H1 (cell line): ENCODE measurements around the gene DEPP1. TPM values are rescaled to one million over a fixed set of nuclear protein-coding genes. Genes with fewer than 3 reads are reported as not detected.

Source experiments
- CTCF ChIA-PET: fragments of 300-600 bp; sonication (Branson Sonifier 250); formaldehyde crosslinking; loops from one replicate; lab custom pipeline; 2021; ENCODE audit not compliant: partially characterized antibody; lab: Charles Lee
- POLR2A ChIA-PET: fragments of 300-600 bp; sonication (Branson Sonifier 250); formaldehyde crosslinking; loops from one replicate; lab custom pipeline; 2021; ENCODE audit warnings: inconsistent platforms; ENCODE audit not compliant: partially characterized antibody; lab: Charles Lee
- DNase-seq, 2 experiments: peaks; one replicate each; pipeline versions ENCODE4 v3.0.0 to v3.0.0-alpha.2; 2010 to 2022; ENCODE audit warnings: low spot score in 2 of 2, low read depth in 1 of 2, mixed read lengths in 1 of 2
- FAIRE-seq: peaks from 2 replicates; lab custom pipeline; 2011; peaks lifted over from hg19 to GRCh38; lab: Jason Lieb, UNC
- H2AFZ ChIP-seq: 2 replicates; pipeline ENCODE4 v1.8.1; 2012; ENCODE audit warnings: low read length, inconsistent platforms
- H2AK5ac ChIP-seq: 2 replicates; pipeline ENCODE4 v1.6.1; 2013; ENCODE audit warnings: low read depth, low read length
- H2BK120ac ChIP-seq: replicated peaks from 2 replicates; pipeline ENCODE3; 2013; ENCODE audit warnings: low read depth, low read length, inconsistent platforms
- H2BK12ac ChIP-seq: 2 replicates; pipeline ENCODE4 v1.6.1; 2013; ENCODE audit warnings: low read depth, low read length
- H2BK15ac ChIP-seq: 2 replicates; pipeline ENCODE4 v1.6.1; 2013; ENCODE audit warnings: low read length
- H2BK20ac ChIP-seq: 2 replicates; pipeline ENCODE4 v1.6.1; 2013; ENCODE audit warnings: low read length
- H2BK5ac ChIP-seq: 2 replicates; pipeline ENCODE4 v1.6.1; 2013; ENCODE audit warnings: low read depth, low read length
- H3K14ac ChIP-seq: 2 replicates; pipeline ENCODE4 v1.6.1; 2013; ENCODE audit warnings: inconsistent platforms; ENCODE audit not compliant: insufficient read length
- H3K18ac ChIP-seq: 2 replicates; pipeline ENCODE4 v1.6.1; 2013; ENCODE audit warnings: low read length; ENCODE audit errors: extremely low read depth
- H3K23ac ChIP-seq: 2 replicates; pipeline ENCODE4 v1.6.1; 2013; ENCODE audit warnings: inconsistent platforms; ENCODE audit not compliant: insufficient read length
- H3K23me2 ChIP-seq: 2 replicates; pipeline ENCODE4 v1.6.1; 2013; ENCODE audit warnings: low read depth, low read length
- H3K27ac ChIP-seq: 2 replicates; pipeline ENCODE4 v1.6.1; 2011; ENCODE audit warnings: low read depth, low read length, inconsistent platforms
- H3K27me3 ChIP-seq, 4 experiments: replicated peaks in 1 of 4; 1 replicate in 1 of 4; 2 replicates in 3 of 4; pipeline versions ENCODE4 v1.6.1 to v1.8.1; 2011 to 2013; ENCODE audit warnings: low read length in 3 of 4, mild to moderate bottlenecking in 3 of 4, inconsistent platforms in 2 of 4, mixed read lengths in 2 of 4, moderate library complexity in 1 of 4; ENCODE audit not compliant: control insufficient read depth in 3 of 4, insufficient read depth in 3 of 4; ENCODE audit errors: extremely low read depth in 1 of 4
- H3K36me3 ChIP-seq, 4 experiments: 2 replicates each; pipeline versions ENCODE4 v1.6.1 to v1.8.1; 2011 to 2013; ENCODE audit warnings: mild to moderate bottlenecking in 4 of 4, low read length in 3 of 4, moderate library complexity in 2 of 4, control low read depth in 1 of 4, inconsistent platforms in 1 of 4; ENCODE audit not compliant: insufficient read depth in 4 of 4, control insufficient read depth in 2 of 4
- H3K4ac ChIP-seq: replicated peaks from 2 replicates; pipeline ENCODE3; 2013; ENCODE audit warnings: low read length, low read depth, mixed read lengths, inconsistent platforms; ENCODE audit not compliant: insufficient read length
- H3K4me1 ChIP-seq, 4 experiments: replicated peaks in 1 of 4; 1 replicate in 1 of 4; 2 replicates in 3 of 4; pipeline versions ENCODE4 v1.6.1 to v1.8.1; 2011 to 2013; ENCODE audit warnings: low read length in 3 of 4, inconsistent platforms in 2 of 4, mixed read lengths in 1 of 4; ENCODE audit not compliant: insufficient read depth in 4 of 4, control insufficient read depth in 3 of 4
- H3K4me2 ChIP-seq, 2 experiments: 2 replicates each; pipeline versions ENCODE4 v1.6.1 to v1.8.1; 2011 to 2013; ENCODE audit warnings: low read depth in 2 of 2, low read length in 2 of 2, control low read depth in 1 of 2, inconsistent platforms in 1 of 2, mild to moderate bottlenecking in 1 of 2; ENCODE audit not compliant: insufficient read depth in 1 of 2
- H3K4me3 ChIP-seq, 4 experiments: fragments of 200-600, 300-600 bp in 1 of 4; sonication (generic), shearing (Covaris generic), sonication (Bioruptor Twin) in 1 of 4; 2 replicates each; pipeline versions ENCODE4 v1.5.1 to v1.8.1; 2011 to 2016; ENCODE audit warnings: low read length in 4 of 4, low read depth in 3 of 4, control low read depth in 2 of 4, inconsistent platforms in 2 of 4, mild to moderate bottlenecking in 2 of 4, mixed read lengths in 1 of 4, moderate library complexity in 1 of 4; ENCODE audit not compliant: insufficient read depth in 2 of 4; ENCODE audit errors: extremely low read depth in 1 of 4
- H3K56ac ChIP-seq: replicated peaks from 2 replicates; pipeline ENCODE3; 2013; ENCODE audit warnings: low read depth, mild to moderate bottlenecking, mixed read lengths, low read length, inconsistent platforms; ENCODE audit not compliant: insufficient read length
- H3K79me1 ChIP-seq: 2 replicates; pipeline ENCODE4 v1.6.1; 2013; ENCODE audit warnings: low read depth, low read length, control low read depth
- H3K79me2 ChIP-seq, 2 experiments: 2 replicates each; pipeline versions ENCODE4 v1.6.1 to v1.8.1; 2012 to 2013; ENCODE audit warnings: low read length in 2 of 2, mild to moderate bottlenecking in 2 of 2, inconsistent platforms in 1 of 2; ENCODE audit not compliant: insufficient read depth in 2 of 2, control insufficient read depth in 1 of 2
- H3K9ac ChIP-seq, 4 experiments: replicated peaks in 1 of 4; 1 replicate in 1 of 4; 2 replicates in 3 of 4; pipeline versions ENCODE4 v1.6.1 to v1.8.1; 2011 to 2013; ENCODE audit warnings: low read depth in 3 of 4, low read length in 3 of 4, control low read depth in 2 of 4, mild to moderate bottlenecking in 2 of 4, moderate library complexity in 2 of 4, inconsistent platforms in 1 of 4; ENCODE audit errors: extremely low read depth in 1 of 4
- H3K9me3 ChIP-seq, 2 experiments: 2 replicates each; pipeline versions ENCODE4 v1.6.1 to v1.8.1; 2012 to 2013; ENCODE audit warnings: mild to moderate bottlenecking in 2 of 2, moderate library complexity in 2 of 2, control low read depth in 1 of 2, inconsistent platforms in 1 of 2, low read depth in 1 of 2, low read length in 1 of 2, mixed read lengths in 1 of 2; ENCODE audit not compliant: insufficient read depth in 2 of 2
- H4K20me1 ChIP-seq, 2 experiments: replicated peaks in 1 of 2; 2 replicates each; pipeline versions ENCODE3 to v1.8.1; 2011 to 2013; ENCODE audit warnings: inconsistent platforms in 2 of 2, low read length in 2 of 2, mild to moderate bottlenecking in 1 of 2; ENCODE audit not compliant: insufficient read depth in 2 of 2, control insufficient read depth in 1 of 2
- H4K5ac ChIP-seq: 2 replicates; pipeline ENCODE4 v1.6.1; 2013; ENCODE audit warnings: low read length, low read depth, mixed read lengths, inconsistent platforms; ENCODE audit not compliant: insufficient read length
- H4K8ac ChIP-seq: 2 replicates; pipeline ENCODE4 v1.8.0; 2013; ENCODE audit warnings: mild to moderate bottlenecking, moderate library complexity, low read length, inconsistent platforms; ENCODE audit not compliant: insufficient read depth; ENCODE audit errors: extremely low read depth
- H4K91ac ChIP-seq: replicated peaks from 2 replicates; pipeline ENCODE3; 2013; ENCODE audit warnings: low read length, mixed read lengths, inconsistent platforms; ENCODE audit not compliant: insufficient read length
- GTF2F1 ChIP-seq: IDR thresholded peaks from 2 replicates; pipeline ENCODE4 v1.6.1; 2012; ENCODE audit warnings: low read depth, low read length, improper control_type of control experiment, borderline replicate concordance
- KDM1A ChIP-seq: fragments of 200-600, 300-600 bp; sonication (generic); IDR thresholded peaks from 2 replicates; pipeline ENCODE4 v1.7.1; 2016; ENCODE audit warnings: mild to moderate bottlenecking, low read length, borderline replicate concordance
- WGBS, 2 experiments: shearing (Covaris generic) in 1 of 2; methylation state at CpG; one replicate each; pipeline versions ENCODE4 v1.1.6 to v1.1.7; 2013 to 2015; ENCODE audit warnings: low lambda C conversion rate in 2 of 2, mixed read lengths in 2 of 2, inconsistent platforms in 1 of 2, low coverage in 1 of 2, missing lambda C conversion rate in 1 of 2; ENCODE audit not compliant: insufficient replicate concordance in 2 of 2, insufficient coverage in 1 of 2, insufficient read length in 1 of 2; ENCODE audit errors: extremely low coverage in 1 of 2, missing lambda C conversion rate in 1 of 2; 5-methylcytosine and 5-hydroxymethylcytosine counted together
- polyA plus RNA-seq, 7 experiments: library from polyadenylated mRNA; depleted of rRNA in 3 of 7; stranded (reverse) in 5 of 7; unstranded in 2 of 7; fragments of >200 nt in 5 of 7; fragments of 200-250 nt in 2 of 7; gene quantifications; 1 replicate in 5 of 7; 2 replicates in 1 of 7; 4 replicates in 1 of 7; pipeline versions ENCODE4 v1.2.1 to v1.2.3, GENCODE V29; 2011 to 2013; ENCODE audit warnings: missing spikeins in 2 of 7, mixed read lengths in 2 of 7
- total RNA-seq: library from RNA; stranded (reverse); fragmentation: NEBNext Ultra II Directional; extraction: Animal tissue kit (Norgen Biotek cat#: 25700); gene quantifications from 2 replicates; pipeline ENCODE4 v1.2.1, GENCODE V29; 2021

The DEPP1 gene
- total and polyA plus RNA-seq, 2 of the 8 experiments (the other 6 are each of a cell fraction or from before 2014, with no cell fraction given): 0.67 to 4.5 TPM

GRCh38 chr10:44997105-44997748 lies 18.6 kb upstream of the DEPP1 start:
- Histone ChIP-seq H3K27me3 (peaks cover 0 to 4% (median 4%) of the 10 kb centered on the region in 4 experiments; a peak in 6 of 7 replicates), H3K79me1 (no peaks in the 10 kb centered on the region; the same call in 1 of the 2 replicates), H3K4me2 (no peak overlapping the region), H3K56ac (no peak overlapping the region), H4K91ac (no peak overlapping the region), H3K23ac (no peak overlapping the region), H2BK120ac (no peak overlapping the region), H3K79me2 (peaks cover 0 to 11% of the 10 kb centered on the region in 2 experiments; a peak in 3 of 4 replicates), H2AFZ (no peak overlapping the region), H2AK5ac (no peak overlapping the region), H3K23me2 (peaks cover 5% of the 10 kb centered on the region), H2BK5ac (no peak overlapping the region), H3K27ac (no peak overlapping the region), H3K36me3 (no peaks in the 10 kb centered on the region; a peak in 1 of 8 replicates), H2BK20ac (no peak overlapping the region), H3K18ac (no peak overlapping the region), H4K5ac (no peak overlapping the region), H3K4me3 (no peak overlapping the region), H4K8ac (no peak overlapping the region), H2BK15ac (no peak overlapping the region), H3K4me1 (peaks cover 2 to 14% (median 6%) of the 10 kb centered on the region in 4 experiments; a peak in 4 of 7 replicates)
- no peak for DNase-seq
- WGBS, 2 experiments: 90% methylated on average over 6 of the region's 6 CpGs; no CpG with 5 or more reads in 1 of the 2 experiments
- CTCF ChIA-PET: interaction anchor here (1.3 kb wide), 1 partner anchor 64 kb away, joined by 5 read pairs; no protein-coding TSS in a partner anchor
- TF ChIP-seq GTF2F1: no peak
- peak; percentile 56; the same call in 1 of the 2 replicates for TF ChIP-seq KDM1A
- TF ChIP-seq, all 59 proteins: peak for 1
- H2BK12ac ChIP-seq: no peak overlapping the region
- POLR2A ChIA-PET: interaction anchor here (0.7 to 1.4 kb wide), 4 partner anchors 11 to 65 kb away, joined by 3 to 5 read pairs (median 4); no protein-coding TSS in a partner anchor
- no peak for FAIRE-seq
- H4K20me1 ChIP-seq: no peaks in the 10 kb centered on the region
- H3K9ac ChIP-seq: no peak overlapping the region
- no peak overlapping the region for H3K4ac ChIP-seq
- H3K9me3 ChIP-seq: no peaks in the 10 kb centered on the region
- H3K14ac ChIP-seq: no peak overlapping the region
